ENCODE measurements around the gene ATP8B3. TPM values are rescaled to one million over a fixed set of nuclear protein-coding genes. Genes with fewer than 3 reads are reported as not detected.

Gene ATP8B3
- total and polyA plus RNA-seq, 2 of the 13 experiments (the other 11 are each of a cell fraction or from before 2014, with no cell fraction given) = 2.6 to 5.9 TPM

DNA sequence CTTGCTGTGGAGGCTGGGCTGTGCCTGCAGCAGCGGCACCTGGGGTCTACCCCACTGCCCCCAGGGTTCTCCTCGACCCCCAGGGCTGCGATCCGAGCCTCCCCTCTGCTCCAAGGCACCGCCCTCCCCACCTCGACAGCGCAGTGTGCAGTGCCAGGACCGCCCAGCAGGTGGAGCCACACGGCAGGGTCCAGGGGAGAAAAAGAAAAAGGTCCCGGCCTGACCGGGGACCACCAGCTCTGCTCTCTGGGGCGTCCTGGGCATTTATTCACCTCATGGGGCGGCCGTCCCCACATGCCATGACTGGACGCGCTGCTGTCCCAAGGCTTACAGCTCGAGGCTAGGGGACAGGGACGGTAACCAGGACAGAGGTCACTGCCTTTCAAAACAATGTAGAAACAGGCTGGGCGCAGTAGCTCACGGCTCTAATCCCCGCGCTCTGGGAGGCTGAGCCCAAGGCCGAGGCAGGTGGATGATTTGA, 25.6 kb upstream of the ATP8B3 start (continued):
- TF ChIP-seq, protein P1, sequence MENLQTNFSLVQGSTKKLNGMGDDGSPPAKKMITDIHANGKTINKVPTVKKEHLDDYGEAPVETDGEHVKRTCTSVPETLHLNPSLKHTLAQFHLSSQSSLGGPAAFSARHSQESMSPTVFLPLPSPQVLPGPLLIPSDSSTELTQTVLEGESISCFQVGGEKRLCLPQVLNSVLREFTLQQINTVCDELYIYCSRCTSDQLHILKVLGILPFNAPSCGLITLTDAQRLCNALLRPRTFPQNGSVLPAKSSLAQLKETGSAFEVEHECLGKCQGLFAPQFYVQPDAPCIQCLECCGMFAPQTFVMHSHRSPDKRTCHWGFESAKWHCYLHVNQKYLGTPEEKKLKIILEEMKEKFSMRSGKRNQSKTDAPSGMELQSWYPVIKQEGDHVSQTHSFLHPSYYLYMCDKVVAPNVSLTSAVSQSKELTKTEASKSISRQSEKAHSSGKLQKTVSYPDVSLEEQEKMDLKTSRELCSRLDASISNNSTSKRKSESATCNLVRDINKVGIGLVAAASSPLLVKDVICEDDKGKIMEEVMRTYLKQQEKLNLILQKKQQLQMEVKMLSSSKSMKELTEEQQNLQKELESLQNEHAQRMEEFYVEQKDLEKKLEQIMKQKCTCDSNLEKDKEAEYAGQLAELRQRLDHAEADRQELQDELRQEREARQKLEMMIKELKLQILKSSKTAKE (CRISPR knock-in tag; IDR thresholded peaks at IDR 0.05; ENCODE audit: borderline replicate concordance) = no peak
- no peak for TF ChIP-seq RBAK (CRISPR knock-in tag; IDR thresholded peaks at IDR 0.05)
- TF ChIP-seq, protein P2, sequence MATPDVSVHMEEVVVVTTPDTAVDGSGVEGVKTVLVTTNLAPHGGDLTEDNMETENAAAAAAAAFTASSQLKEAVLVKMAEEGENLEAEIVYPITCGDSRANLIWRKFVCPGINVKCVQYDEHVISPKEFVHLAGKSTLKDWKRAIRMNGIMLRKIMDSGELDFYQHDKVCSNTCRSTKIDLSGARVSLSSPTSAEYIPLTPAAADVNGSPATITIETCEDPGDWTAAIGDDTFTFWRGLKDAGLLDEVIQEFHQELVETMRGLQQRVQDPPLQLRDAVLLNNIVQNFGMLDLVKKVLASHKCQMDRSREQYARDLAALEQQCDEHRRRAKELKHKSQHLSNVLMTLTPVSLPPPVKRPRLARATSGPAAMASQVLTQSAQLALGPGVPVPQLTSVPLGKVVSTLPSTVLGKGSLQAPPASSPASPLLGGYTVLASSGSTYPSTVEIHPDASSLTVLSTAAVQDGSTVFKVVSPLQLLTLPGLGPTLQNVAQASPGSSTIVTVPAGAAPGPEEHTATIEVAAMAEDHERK (CRISPR knock-in tag; IDR thresholded peaks at IDR 0.05; ENCODE audit: low read depth) = no peak
- TF ChIP-seq, protein P3, sequence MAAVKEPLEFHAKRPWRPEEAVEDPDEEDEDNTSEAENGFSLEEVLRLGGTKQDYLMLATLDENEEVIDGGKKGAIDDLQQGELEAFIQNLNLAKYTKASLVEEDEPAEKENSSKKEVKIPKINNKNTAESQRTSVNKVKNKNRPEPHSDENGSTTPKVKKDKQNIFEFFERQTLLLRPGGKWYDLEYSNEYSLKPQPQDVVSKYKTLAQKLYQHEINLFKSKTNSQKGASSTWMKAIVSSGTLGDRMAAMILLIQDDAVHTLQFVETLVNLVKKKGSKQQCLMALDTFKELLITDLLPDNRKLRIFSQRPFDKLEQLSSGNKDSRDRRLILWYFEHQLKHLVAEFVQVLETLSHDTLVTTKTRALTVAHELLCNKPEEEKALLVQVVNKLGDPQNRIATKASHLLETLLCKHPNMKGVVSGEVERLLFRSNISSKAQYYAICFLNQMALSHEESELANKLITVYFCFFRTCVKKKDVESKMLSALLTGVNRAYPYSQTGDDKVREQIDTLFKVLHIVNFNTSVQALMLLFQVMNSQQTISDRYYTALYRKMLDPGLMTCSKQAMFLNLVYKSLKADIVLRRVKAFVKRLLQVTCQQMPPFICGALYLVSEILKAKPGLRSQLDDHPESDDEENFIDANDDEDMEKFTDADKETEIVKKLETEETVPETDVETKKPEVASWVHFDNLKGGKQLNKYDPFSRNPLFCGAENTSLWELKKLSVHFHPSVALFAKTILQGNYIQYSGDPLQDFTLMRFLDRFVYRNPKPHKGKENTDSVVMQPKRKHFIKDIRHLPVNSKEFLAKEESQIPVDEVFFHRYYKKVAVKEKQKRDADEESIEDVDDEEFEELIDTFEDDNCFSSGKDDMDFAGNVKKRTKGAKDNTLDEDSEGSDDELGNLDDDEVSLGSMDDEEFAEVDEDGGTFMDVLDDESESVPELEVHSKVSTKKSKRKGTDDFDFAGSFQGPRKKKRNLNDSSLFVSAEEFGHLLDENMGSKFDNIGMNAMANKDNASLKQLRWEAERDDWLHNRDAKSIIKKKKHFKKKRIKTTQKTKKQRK (IDR thresholded peaks at IDR 0.05; ENCODE audit: low read length) = no peak
- TF ChIP-seq, protein P4, sequence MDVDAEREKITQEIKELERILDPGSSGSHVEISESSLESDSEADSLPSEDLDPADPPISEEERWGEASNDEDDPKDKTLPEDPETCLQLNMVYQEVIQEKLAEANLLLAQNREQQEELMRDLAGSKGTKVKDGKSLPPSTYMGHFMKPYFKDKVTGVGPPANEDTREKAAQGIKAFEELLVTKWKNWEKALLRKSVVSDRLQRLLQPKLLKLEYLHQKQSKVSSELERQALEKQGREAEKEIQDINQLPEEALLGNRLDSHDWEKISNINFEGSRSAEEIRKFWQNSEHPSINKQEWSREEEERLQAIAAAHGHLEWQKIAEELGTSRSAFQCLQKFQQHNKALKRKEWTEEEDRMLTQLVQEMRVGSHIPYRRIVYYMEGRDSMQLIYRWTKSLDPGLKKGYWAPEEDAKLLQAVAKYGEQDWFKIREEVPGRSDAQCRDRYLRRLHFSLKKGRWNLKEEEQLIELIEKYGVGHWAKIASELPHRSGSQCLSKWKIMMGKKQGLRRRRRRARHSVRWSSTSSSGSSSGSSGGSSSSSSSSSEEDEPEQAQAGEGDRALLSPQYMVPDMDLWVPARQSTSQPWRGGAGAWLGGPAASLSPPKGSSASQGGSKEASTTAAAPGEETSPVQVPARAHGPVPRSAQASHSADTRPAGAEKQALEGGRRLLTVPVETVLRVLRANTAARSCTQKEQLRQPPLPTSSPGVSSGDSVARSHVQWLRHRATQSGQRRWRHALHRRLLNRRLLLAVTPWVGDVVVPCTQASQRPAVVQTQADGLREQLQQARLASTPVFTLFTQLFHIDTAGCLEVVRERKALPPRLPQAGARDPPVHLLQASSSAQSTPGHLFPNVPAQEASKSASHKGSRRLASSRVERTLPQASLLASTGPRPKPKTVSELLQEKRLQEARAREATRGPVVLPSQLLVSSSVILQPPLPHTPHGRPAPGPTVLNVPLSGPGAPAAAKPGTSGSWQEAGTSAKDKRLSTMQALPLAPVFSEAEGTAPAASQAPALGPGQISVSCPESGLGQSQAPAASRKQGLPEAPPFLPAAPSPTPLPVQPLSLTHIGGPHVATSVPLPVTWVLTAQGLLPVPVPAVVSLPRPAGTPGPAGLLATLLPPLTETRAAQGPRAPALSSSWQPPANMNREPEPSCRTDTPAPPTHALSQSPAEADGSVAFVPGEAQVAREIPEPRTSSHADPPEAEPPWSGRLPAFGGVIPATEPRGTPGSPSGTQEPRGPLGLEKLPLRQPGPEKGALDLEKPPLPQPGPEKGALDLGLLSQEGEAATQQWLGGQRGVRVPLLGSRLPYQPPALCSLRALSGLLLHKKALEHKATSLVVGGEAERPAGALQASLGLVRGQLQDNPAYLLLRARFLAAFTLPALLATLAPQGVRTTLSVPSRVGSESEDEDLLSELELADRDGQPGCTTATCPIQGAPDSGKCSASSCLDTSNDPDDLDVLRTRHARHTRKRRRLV (CRISPR knock-in tag; IDR thresholded peaks at IDR 0.05) = no peak
- TF ChIP-seq, protein P5, sequence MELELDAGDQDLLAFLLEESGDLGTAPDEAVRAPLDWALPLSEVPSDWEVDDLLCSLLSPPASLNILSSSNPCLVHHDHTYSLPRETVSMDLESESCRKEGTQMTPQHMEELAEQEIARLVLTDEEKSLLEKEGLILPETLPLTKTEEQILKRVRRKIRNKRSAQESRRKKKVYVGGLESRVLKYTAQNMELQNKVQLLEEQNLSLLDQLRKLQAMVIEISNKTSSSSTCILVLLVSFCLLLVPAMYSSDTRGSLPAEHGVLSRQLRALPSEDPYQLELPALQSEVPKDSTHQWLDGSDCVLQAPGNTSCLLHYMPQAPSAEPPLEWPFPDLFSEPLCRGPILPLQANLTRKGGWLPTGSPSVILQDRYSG (CRISPR knock-in tag; IDR thresholded peaks at IDR 0.05) = no peak
- TF ChIP-seq, protein P6, sequence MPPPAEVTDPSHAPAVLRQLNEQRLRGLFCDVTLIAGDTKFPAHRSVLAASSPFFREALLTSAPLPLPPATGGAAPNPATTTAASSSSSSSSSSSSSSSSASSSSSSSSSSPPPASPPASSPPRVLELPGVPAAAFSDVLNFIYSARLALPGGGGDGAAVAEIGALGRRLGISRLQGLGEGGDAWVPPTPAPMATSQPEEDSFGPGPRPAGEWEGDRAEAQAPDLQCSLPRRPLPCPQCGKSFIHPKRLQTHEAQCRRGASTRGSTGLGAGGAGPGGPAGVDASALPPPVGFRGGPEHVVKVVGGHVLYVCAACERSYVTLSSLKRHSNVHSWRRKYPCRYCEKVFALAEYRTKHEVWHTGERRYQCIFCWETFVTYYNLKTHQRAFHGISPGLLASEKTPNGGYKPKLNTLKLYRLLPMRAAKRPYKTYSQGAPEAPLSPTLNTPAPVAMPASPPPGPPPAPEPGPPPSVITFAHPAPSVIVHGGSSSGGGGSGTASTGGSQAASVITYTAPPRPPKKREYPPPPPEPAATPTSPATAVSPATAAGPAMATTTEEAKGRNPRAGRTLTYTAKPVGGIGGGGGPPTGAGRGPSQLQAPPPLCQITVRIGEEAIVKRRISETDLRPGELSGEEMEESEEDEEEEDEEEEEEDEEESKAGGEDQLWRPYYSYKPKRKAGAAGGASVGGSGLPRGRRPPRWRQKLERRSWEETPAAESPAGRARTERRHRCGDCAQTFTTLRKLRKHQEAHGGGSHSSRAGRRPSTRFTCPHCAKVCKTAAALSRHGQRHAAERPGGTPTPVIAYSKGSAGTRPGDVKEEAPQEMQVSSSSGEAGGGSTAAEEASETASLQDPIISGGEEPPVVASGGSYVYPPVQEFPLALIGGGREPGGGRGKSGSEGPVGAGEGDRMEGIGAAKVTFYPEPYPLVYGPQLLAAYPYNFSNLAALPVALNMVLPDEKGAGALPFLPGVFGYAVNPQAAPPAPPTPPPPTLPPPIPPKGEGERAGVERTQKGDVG (CRISPR knock-in tag; IDR thresholded peaks at IDR 0.05; ENCODE audit: borderline replicate concordance) = peak; percentile 23; the same call in 1 of the 2 replicates
- TF ChIP-seq RBM22 (optimal IDR thresholded peaks at IDR 0.05; ENCODE audit: low read length) = no peak
- TF ChIP-seq, protein P7, sequence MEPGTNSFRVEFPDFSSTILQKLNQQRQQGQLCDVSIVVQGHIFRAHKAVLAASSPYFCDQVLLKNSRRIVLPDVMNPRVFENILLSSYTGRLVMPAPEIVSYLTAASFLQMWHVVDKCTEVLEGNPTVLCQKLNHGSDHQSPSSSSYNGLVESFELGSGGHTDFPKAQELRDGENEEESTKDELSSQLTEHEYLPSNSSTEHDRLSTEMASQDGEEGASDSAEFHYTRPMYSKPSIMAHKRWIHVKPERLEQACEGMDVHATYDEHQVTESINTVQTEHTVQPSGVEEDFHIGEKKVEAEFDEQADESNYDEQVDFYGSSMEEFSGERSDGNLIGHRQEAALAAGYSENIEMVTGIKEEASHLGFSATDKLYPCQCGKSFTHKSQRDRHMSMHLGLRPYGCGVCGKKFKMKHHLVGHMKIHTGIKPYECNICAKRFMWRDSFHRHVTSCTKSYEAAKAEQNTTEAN (CRISPR knock-in tag; conservative IDR thresholded peaks at IDR 0.05) = no peak
- no peak for TF ChIP-seq ZNF205 (CRISPR knock-in tag; IDR thresholded peaks at IDR 0.05)
